Activated CD8-positive, alpha-beta memory T cell treated with anti-CD3 and anti-CD28 coated beads, Interleukin-2, amount 50 U/mL, for 1 hour (primary cell): Measurements from ENCODE around the gene SPIRE1.
"Not testable (repeated sequence)": the region's sequence is repeated elsewhere in the genome, so short reads cannot be mapped to it uniquely, and the experiment has no call there.

Source experiments
- DNase-seq: peaks from one replicate; pipeline ENCODE4 v3.0.0-alpha.2; 2020; ENCODE audit errors: extremely low read depth

SPIRE1 gene

DNA sequence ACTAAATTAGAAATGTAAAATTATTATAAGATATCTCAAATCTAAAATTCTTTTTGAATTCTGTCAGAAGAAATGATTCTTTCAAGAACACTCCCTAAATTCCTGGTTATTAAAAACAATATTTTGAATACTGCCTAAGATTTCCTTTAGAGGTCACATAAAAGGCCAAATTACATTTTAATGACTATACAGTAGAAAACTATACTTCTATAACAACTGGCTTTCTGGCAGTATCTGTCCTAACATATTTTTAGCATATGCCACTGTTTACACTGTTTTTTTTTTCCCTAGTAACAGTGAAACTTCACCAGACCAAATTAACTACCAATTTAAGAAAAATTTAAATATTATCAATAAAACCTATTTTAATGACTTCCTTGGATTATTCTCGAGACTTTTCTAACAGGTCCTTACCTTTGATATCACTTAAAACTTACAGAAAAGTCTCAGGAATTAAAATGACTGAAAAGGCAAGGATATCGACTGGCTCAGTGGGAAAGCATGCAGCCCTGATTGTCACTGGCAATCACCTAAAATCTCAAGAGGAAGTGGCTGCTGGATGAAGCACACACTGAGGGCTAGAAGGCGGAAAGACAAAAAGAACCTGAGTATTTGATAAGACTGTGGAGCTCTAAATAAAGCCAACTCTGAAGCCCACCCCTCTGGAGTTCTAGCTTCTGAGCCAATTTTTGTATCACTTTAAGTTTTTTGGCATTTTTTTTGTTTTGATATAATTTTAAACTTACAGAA, 59.6 kb downstream of the SPIRE1 start:
- no peak for DNase-seq

DNA sequence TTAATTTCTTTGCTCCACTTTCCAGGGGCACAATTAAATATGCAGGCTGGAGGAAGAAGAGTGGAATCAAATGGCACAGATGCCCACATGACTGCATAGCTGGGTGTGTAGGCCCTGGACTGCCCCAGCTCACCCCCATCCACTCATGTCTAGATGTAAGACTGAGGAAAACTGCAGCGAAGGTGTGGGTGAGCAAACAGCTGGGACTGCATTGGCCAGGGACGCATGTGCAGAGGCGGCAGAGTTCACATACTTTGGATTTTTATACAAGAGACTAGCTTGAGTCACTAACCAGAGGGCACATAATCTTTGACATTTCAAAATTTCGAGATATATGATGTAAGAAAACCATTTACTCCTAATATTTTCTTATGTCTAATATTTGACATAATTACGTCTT, 60.1 kb downstream of the SPIRE1 start:
- no peak for DNase-seq

GRCh38 chr18:12595571-12596255, 62.2 kb downstream of the SPIRE1 start:
- DNase-seq, result no peak

DNA sequence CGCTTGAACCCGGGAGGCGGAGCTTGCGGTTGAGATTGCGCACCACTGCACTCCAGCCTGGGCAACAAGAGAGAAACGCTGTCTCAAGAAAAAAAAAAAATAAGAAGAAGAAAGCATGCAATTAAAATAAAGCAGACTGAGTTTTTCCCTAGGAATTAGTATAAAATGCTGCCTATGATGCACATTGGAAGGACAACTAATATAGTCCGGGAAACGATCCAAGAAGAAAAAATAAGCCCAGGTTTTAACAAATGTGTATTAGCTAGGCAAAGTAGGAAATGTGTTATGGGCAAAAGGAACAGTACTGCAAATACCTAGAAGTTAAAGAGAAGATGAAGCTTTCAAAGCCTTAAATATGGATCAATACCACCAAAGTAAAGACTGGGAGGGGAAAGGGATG, 64.0 kb downstream of the SPIRE1 start:
- DNase-seq, result no peak

GRCh38 chr18:12592597-12593127, 65.2 kb downstream of the SPIRE1 start:
- DNase-seq, result no peak

DNA sequence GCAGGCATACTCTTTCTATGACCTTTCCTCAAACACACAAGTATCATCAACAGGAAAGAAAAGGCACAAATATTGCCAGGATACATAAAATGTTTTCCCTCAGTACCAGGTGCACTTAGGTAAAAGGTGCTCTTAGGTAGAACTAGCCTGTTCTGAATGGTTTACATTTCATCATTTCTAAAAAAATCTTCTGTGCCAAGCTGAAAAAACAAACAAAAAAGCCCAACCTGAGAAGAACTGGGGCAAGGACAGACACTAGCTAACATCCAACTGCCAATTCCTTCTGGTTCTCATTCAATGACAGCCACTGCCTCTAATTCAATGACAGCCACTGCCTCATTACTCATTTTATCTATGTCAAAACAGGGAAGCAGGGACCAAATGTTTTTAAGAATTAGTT, 68.5 kb downstream of the SPIRE1 start:
- no peak for DNase-seq

- DNase-seq, result no peak
Measured at GRCh38 chr18:12586956-12587355, 71.0 kb downstream of the SPIRE1 start.

DNA sequence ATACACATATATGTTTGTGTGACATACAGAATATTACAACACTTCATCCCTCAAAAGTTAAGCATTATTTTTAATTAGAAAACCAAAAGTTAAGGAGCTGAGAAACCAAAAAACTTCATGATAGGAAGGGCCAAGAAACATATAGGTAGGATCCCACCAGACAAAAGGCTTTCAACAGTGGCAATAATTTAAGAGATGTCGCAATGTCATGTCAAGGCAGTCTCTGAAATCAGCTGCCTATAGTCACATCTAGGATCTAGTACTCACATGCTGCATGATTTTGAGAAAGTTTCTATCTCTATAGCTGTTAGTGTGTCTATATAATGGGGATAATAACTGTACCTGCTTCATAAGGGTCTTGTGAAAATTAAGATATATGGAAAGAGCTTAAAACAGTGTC, 72.7 kb downstream of the SPIRE1 start:
- no peak for DNase-seq

GRCh38 chr18:12580630-12581342, 77.1 kb downstream of the SPIRE1 start:
- no peak for DNase-seq

GRCh38 chr18:12579775-12580174, 78.1 kb downstream of the SPIRE1 start:
- DNase-seq, result no peak

GRCh38 chr18:12577848-12578247, 80.1 kb downstream of the SPIRE1 start:
- DNase-seq, result no peak

DNA sequence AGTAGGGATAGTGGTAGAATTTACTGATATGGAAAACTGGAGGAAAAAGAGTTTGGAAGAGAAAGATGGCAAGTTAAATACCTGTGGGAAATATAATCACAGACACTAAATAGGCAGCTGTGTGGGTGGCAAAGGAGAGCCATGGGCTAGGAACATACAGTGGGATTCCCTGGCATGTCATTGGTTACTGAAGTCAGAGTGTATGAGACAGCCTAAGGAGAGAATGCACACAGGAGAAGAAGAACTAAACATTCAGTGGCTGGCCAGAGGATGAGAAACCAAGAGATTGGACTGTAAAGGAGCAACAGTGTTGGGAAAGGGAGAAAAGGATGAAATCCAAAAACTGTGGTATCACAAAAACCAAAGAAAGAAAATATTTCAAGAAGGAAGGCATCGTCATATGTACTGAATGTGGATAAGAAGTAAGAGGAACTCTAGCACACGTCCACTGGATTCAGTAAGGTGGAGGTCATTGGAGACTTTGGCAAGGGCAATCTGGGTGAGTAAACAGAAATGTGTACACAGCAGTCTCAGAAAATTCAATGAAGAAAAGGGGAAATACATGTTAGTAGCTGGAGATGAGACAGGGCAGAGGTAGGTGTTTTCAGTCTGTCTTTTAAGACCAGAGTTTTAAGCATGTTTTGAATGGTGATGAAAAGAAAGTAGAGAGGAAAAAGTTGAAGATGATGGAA, 83.3 kb downstream of the SPIRE1 start:
- no peak for DNase-seq

- DNase-seq, result no peak
Measured at GRCh38 chr18:12571630-12572029, 86.3 kb downstream of the SPIRE1 start.

- DNase-seq, result no peak
Measured at GRCh38 chr18:12569791-12570190, 88.1 kb downstream of the SPIRE1 start.

DNA sequence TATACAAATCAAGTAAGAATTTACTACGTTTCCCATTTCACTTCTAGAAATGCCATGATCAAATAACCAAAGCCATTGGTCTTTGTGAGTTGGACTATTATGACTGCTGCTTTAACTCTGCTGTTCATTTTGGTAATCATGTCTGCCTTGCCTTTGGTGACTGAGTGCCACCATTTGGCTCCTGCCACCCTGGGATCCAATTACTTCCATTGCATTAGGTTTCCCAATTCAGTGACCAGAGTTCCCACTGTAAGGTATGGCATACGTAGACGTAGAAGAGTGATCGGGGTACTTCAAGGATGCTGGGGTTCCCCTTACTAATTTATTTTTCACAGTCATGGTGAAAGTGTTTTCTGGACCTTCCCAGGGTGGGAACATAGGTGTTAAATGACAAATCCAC, 90.1 kb downstream of the SPIRE1 start:
- no peak for DNase-seq

- no peak for DNase-seq
Measured at GRCh38 chr18:12564861-12565260, 93.0 kb downstream of the SPIRE1 start.

DNA sequence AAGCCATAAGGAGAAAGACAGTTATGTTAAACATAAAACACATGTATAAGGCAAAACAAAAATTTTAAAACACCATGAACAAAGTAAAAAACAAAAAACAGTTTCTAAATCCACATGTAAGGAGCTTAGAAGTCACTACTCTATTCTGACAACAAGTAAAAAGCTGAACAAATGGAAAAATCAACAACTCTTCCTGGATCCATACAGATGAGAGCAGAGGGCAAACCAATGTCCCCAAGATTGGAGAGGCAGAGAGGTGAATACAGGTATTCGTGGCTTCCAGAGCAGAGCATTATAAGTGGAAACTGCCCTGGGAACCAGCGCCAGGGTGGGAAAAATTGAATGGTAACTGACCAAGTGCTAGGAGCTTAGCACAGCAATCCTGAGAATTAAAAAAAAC, 93.5 kb downstream of the SPIRE1 start:
- no peak for DNase-seq

- DNase-seq, result not testable (repeated sequence)
Measured at GRCh38 chr18:12560600-12560999, 97.3 kb downstream of the SPIRE1 start.

GRCh38 chr18:12559319-12559718, 98.6 kb downstream of the SPIRE1 start:
- no peak for DNase-seq

GRCh38 chr18:12556946-12557806, 100.7 kb downstream of the SPIRE1 start:
- DNase-seq, result no peak

DNA sequence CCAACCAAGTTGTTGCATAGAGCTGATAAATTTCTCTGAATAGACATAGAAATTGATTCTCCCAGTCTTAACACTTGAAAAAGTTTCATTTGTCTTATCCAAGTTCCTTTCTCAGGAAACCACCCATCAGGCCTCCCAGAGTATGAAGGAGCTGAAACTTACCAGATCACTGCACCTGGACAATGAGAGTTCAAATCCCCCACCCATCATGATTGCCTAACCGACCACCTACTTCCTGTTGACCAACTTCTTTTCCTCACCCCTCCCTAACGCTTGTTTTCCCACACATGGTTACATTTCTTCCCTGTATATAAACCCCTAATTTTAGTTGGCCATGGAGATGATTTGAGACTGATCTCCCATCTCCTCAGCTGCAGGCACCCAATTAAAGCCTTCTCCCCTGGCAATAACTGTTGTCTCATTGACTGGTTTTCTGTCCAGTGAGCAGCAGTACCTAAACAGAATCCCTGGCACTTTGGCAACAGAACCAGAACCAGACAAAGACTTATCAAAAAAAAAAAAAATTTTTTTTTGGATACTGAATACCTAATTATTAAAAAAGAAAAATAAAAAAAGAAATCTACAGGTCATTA, 103.0 kb downstream of the SPIRE1 start:
- DNase-seq, result no peak
